Measurements from ENCODE around the gene FRMD4A. TPM values are rescaled to one million over a fixed set of nuclear protein-coding genes. Genes with fewer than 3 reads are reported as not detected.

FRMD4A gene
- total and polyA plus RNA-seq, 11 donors, result 12.2 to 58.1 (median 28.1) TPM

DNA sequence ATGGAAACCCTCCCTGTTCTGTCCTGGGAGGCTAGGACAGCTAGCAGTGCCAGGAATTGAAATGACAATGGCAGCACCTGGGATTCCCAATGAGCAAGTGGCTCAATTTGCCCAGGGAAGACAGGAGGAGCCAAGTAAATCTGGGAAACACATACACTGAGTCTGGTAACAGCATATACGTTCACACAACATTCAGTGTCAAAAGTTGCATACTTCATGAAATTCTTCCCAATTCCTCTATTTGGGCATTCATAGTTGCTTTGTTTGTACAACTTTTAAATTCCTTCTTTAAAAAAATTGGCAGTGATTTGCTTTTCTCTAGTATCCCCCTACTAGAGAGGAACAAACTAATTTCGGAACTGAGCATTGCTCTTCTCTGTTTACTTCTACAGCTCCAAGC lies 2.9 kb upstream of the FRMD4A start:
- TF ChIP-seq, protein P1, sequence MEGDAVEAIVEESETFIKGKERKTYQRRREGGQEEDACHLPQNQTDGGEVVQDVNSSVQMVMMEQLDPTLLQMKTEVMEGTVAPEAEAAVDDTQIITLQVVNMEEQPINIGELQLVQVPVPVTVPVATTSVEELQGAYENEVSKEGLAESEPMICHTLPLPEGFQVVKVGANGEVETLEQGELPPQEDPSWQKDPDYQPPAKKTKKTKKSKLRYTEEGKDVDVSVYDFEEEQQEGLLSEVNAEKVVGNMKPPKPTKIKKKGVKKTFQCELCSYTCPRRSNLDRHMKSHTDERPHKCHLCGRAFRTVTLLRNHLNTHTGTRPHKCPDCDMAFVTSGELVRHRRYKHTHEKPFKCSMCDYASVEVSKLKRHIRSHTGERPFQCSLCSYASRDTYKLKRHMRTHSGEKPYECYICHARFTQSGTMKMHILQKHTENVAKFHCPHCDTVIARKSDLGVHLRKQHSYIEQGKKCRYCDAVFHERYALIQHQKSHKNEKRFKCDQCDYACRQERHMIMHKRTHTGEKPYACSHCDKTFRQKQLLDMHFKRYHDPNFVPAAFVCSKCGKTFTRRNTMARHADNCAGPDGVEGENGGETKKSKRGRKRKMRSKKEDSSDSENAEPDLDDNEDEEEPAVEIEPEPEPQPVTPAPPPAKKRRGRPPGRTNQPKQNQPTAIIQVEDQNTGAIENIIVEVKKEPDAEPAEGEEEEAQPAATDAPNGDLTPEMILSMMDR (IDR thresholded peaks at IDR 0.05), result no peak
- no peak for TF ChIP-seq POLR2A (IDR thresholded peaks at IDR 0.05)
- ATAC-seq (no peak), DNase-seq (no peak)
- Histone ChIP-seq H3K9me3 (no peaks in the 10 kb centered on the region), H3K4me1 (no peaks in the 10 kb centered on the region), H3K4me3 (no peak overlapping the region), H3K36me3 (no peaks in the 10 kb centered on the region), H3K27ac (no peak overlapping the region), H3K27me3 (peaks cover 0 to 51% (median 12%) of the 10 kb centered on the region in 9 donors)
- 84 to 91% (median 88%) methylated on average over 2 of the region's 2 CpGs for WGBS, 4 donors
- intact Hi-C loops (cut with DNase I), result no loop called here

DNA sequence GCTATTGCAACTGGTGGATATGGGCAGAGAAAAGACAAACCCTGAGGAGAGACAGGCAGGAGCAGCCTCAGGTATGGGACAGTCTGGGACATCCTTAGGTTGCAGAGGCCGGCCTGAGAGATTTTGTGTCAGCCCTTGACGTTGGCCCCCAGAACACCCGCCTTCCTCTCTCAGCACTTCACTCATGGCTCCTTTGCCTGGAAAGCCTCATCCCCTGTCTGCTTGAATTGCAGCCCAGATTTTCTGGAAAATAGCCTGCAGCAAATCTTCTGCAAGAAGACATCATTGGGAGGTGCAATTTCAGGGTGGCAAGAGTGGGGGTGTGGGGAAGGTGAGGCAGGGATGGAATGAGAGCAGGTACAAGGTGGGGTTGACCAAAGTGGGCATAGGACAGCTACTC lies 2.2 kb upstream of the FRMD4A start:
- DNase-seq (no peak), ATAC-seq (no peak)
- 75 to 82% (median 77%) methylated on average over 3 of the region's 3 CpGs for WGBS, 4 donors
- Histone ChIP-seq H3K4me3 (no peak overlapping the region), H3K4me1 (no peaks in the 10 kb centered on the region), H3K9me3 (no peaks in the 10 kb centered on the region), H3K27ac (no peak overlapping the region), H3K36me3 (no peaks in the 10 kb centered on the region), H3K27me3 (peaks cover 0 to 55% (median 12%) of the 10 kb centered on the region in 9 donors)
- TF ChIP-seq POLR2A (IDR thresholded peaks at IDR 0.05), result no peak
- TF ChIP-seq, protein P1 (IDR thresholded peaks at IDR 0.05), result no peak
- intact Hi-C loops (cut with DNase I), result no loop called here

DNA sequence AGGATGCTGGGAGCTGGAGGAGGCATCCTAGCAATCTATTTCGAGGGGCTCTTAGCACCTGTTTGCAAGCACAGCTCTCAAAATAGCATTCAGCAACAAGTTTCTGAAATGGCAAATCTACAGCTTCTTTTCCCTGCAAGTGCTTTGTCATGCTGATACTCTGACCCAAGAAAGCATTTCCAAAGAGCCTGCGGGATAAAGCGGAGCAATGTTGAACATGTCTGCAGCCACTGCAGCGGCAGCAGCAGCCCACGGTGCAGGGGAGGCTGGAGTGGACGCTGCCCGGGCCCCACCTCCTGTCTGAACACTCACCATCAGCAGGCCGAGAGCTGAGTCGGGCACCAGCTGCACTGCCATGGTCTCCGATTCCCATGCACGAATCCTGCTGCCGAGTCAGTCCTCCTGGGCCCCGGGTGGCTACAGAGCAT lies 964 bp downstream of the FRMD4A start:
- no peak overlapping the region for H3K4me3 ChIP-seq
- TF ChIP-seq POLR2A (IDR thresholded peaks at IDR 0.05), result no peak
- TF ChIP-seq, protein P1 (IDR thresholded peaks at IDR 0.05), result no peak
- no peak overlapping the region for H3K27ac ChIP-seq
- ATAC-seq (peak in 1 of 4 donors; percentile 29), DNase-seq (no peak)
- no peaks in the 10 kb centered on the region for H3K9me3 ChIP-seq
- H3K36me3 ChIP-seq, result no peaks in the 10 kb centered on the region
- 35 to 48% (median 41%) methylated on average over 10 to 13 of the region's 13 CpGs for whole genome bisulfite sequencing, 4 donors
- intact Hi-C loops (cut with DNase I), result loop anchor here in 1 of 10 donors (10.0 kb wide), 1 partner anchor 135 kb away; no protein-coding TSS in a partner anchor
- no peaks in the 10 kb centered on the region for H3K4me1 ChIP-seq
- H3K27me3 ChIP-seq, result peaks cover 0 to 70% (median 12%) of the 10 kb centered on the region in 9 donors

DNA sequence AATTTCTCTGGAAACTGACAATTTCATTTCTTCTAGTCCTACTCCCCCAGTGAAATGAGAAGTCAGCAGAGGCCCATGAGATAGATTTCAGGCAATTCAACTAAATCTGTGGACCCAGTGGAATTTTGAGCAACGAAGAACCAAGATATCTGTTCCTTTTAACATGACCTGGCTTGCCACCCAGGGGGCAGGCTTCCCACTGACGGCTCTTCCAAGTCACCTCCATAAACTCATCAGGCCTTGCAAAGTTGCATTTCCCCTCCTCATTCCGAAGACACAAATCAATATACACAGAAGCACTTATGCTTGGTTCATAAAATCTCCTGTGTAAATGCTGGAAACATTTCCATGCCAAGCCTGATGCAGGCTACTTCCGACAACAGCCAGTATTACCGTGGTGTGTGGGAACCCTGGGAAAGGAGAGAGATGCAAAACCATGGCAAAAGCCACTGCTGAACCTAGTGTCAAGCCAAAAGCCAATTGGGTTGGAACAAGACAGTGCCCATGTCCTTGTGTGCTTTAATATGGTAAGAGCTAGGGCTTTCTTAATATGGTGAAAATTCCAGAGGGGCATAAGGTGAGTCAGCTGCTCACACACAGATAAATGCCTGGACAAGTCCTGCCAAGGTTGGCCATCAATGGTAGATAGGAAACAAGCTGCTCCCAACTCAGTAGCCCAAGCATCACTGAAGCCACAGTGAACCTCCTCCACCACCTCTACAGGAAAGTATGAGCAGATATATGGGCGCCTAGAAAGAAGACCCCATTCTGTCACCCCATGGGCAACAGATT lies 1.6 kb downstream of the FRMD4A start:
- no peak for DNase-seq
- 85 to 89% (median 86%) methylated on average over 6 of the region's 6 CpGs for WGBS, 4 donors
- TF ChIP-seq POLR2A (IDR thresholded peaks at IDR 0.05), result no peak
- TF ChIP-seq, protein P1 (IDR thresholded peaks at IDR 0.05), result no peak
- no peak for ATAC-seq
- H3K4me3 ChIP-seq, result no peak overlapping the region
- intact Hi-C loops (cut with DNase I), result loop anchor here in 1 of 10 donors (10.0 kb wide), 1 partner anchor 134 kb away; no protein-coding TSS in a partner anchor
- no peak overlapping the region for H3K27ac ChIP-seq
- H3K4me1 ChIP-seq, result no peaks in the 10 kb centered on the region
- H3K27me3 ChIP-seq, result peaks cover 0 to 71% (median 12%) of the 10 kb centered on the region in 9 donors
- no peaks in the 10 kb centered on the region for H3K9me3 ChIP-seq
- no peaks in the 10 kb centered on the region for H3K36me3 ChIP-seq

Data from heart left ventricle (tissue), 16 donors.